Activated CD8-positive, alpha-beta memory T cell treated with anti-CD3 and anti-CD28 coated beads, Interleukin-2, amount 10 ng/mL, durations not matched to agents 7 days and 5 days (primary cell): ENCODE data around the gene CASZ1. TPM values are rescaled to one million over a fixed set of nuclear protein-coding genes. Genes with fewer than 3 reads are reported as not detected.

Experiments used
- ATAC-seq: fragments of 150-1000 bp; cut with Tn5 transposase; one replicate; pipeline ENCODE4 v1.10.0; 2021; ENCODE audit warnings: moderate library complexity
- CTCF ChIA-PET: fragments of 350-600 bp; sonication (Branson Sonifier 250); formaldehyde crosslinking; loops from one replicate; lab custom pipeline; 2021; ENCODE audit warnings: antibody characterized with exemption; lab: Charles Lee
- DNase-seq: peaks from one replicate; pipeline ENCODE4 v3.0.0-alpha.2; 2020
- H3K27ac Mint-ChIP-seq: one replicate; pipeline ENCODE4 v1.8.0; 2021; ENCODE audit warnings: mild to moderate bottlenecking, mixed read lengths
- H3K27me3 Mint-ChIP-seq: one replicate; pipeline ENCODE4 v1.8.0; 2021; ENCODE audit warnings: mixed read lengths
- H3K36me3 Mint-ChIP-seq: one replicate; pipeline ENCODE4 v1.8.0; 2021; ENCODE audit warnings: mild to moderate bottlenecking, mixed read lengths
- H3K4me1 Mint-ChIP-seq: one replicate; pipeline ENCODE4 v1.8.0; 2021; ENCODE audit warnings: mixed read lengths
- H3K4me3 Mint-ChIP-seq: one replicate; pipeline ENCODE4 v1.8.0; 2021; ENCODE audit warnings: mild to moderate bottlenecking, moderate library complexity, mixed read lengths
- H3K9me3 Mint-ChIP-seq: one replicate; pipeline ENCODE4 v1.8.0; 2022; ENCODE audit warnings: low read depth, mixed read lengths
- total RNA-seq, 2 experiments: library from RNA; stranded (reverse); gene quantifications; one replicate each; pipeline ENCODE4 v1.2.3, GENCODE V29; 2021

CASZ1 gene
- total RNA-seq, 2 experiments from 2014 or later = 8.8 to 16.3 TPM

- Mint-ChIP-seq H3K4me1 (peaks cover 3% of the 10 kb centered on the region), H3K9me3 (no peaks in the 10 kb centered on the region), H3K36me3 (no peaks in the 10 kb centered on the region), H3K27ac (no peak overlapping the region), H3K4me3 (no peak overlapping the region), H3K27me3 (peaks cover 82% of the 10 kb centered on the region)
- ATAC-seq = no peak
- no peak for DNase-seq
- CTCF ChIA-PET = interaction anchor here (0.7 kb wide), 1 partner anchor 110 kb away, joined by 3 read pairs; no protein-coding TSS in a partner anchor
Measured at GRCh38 chr1:10799726-10800125, 3.3 kb upstream of the CASZ1 start.

GRCh38 chr1:10795276-10796021 lies 997 bp downstream of the CASZ1 start:
- Mint-ChIP-seq H3K9me3 (no peaks in the 10 kb centered on the region), H3K27ac (no peak overlapping the region), H3K27me3 (peaks cover 71% of the 10 kb centered on the region), H3K36me3 (no peaks in the 10 kb centered on the region), H3K4me1 (peaks cover 12% of the 10 kb centered on the region), H3K4me3 (peak overlapping the region; percentile 71)
- no peak for ATAC-seq
- CTCF ChIA-PET = interaction anchor here (0.6 to 1.6 kb wide), 2 partner anchors 254 to 288 kb away, joined by 3 read pairs; no protein-coding TSS in a partner anchor
- no peak for DNase-seq

DNA sequence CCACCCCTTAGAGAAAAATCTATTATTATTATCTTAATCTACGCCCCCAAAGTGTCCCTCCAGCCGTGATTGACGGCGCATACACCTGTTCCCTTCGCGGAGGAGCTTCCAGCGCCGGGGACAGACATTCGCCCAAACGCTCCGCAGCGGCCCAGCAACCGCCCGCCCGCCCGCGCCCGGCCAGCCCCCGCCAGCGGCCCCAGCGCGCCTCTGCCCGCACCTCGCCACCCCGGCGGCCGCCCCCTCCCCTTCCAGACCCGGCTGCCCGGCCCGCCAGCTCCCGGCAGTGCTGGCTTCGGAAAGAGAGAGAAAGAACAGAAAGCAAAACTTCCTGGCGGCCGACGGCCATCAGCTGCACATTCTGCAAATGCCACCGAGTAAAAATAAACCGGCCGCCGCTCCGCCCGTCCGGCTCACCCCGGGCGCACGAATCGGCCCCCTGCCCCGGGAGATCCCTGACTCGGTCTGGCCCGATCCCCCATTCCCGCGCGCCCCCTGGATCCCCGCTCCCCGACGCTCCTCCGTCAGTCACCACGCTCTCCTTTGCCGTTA lies 1.6 kb downstream of the CASZ1 start:
- no peaks in the 10 kb centered on the region for H3K36me3 Mint-ChIP-seq
- peaks cover 66% of the 10 kb centered on the region for H3K27me3 Mint-ChIP-seq
- CTCF ChIA-PET = interaction anchor here (1.2 to 1.6 kb wide), 2 partner anchors 102 to 288 kb away, joined by 3 to 7 read pairs; no protein-coding TSS in a partner anchor
- no peak overlapping the region for H3K27ac Mint-ChIP-seq
- H3K4me3 Mint-ChIP-seq = peak overlapping the region; percentile 71
- DNase-seq = no peak
- ATAC-seq = peak; percentile 26
- peaks cover 12% of the 10 kb centered on the region for H3K4me1 Mint-ChIP-seq
- no peaks in the 10 kb centered on the region for H3K9me3 Mint-ChIP-seq

GRCh38 chr1:10793129-10793651 lies 3.3 kb downstream of the CASZ1 start:
- Mint-ChIP-seq H3K9me3 (no peaks in the 10 kb centered on the region), H3K4me1 (peaks cover 12% of the 10 kb centered on the region), H3K27ac (no peak overlapping the region), H3K36me3 (no peaks in the 10 kb centered on the region), H3K27me3 (peaks cover 56% of the 10 kb centered on the region), H3K4me3 (peak overlapping the region; percentile 14)
- CTCF ChIA-PET = interaction anchor here (0.6 to 0.8 kb wide), 2 partner anchors 10 to 555 kb away, joined by 3 read pairs; no protein-coding TSS in a partner anchor
- DNase-seq (no peak), ATAC-seq (no peak)

DNA sequence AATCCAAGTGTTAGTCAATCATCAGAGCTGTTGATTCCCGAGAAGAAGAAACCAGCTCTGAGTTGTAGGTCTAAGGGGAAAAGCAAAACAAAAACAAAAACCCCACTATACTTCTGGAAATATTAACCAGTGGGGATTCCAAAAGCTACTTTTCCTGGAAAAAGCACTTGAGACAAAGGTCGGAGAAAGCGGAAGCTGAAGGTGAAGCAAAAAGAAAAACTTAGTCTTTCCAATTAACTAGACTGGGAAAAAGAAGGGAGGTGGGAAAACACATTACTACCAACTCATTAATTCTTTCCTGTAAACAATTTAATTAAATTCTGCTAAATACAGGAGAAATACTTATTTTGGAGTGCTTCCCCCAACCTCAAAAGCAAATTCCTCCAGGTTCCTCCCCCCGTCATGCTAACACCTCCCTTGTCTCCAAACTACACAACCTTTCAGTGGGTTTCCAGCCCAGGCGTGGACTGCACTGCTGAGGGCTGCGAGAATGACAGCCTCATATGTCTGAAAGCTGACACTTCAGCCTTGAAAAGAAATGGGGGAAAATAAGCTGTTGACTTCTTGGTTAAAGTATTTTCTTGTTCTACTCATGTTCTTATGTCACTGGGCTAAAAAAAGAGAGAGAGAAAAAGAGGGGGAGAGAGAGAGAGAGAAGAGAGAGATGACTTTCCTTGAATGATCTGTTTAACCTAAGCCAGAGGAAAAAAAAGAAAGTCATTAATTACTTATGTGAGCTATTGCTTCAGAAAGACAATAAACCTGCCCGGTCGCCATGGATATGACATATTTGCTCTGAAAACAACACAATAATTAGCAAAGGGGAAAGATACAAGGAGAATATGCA lies 5.1 kb downstream of the CASZ1 start:
- H3K27me3 Mint-ChIP-seq = peaks cover 52% of the 10 kb centered on the region
- DNase-seq (no peak), ATAC-seq (no peak)
- no peaks in the 10 kb centered on the region for H3K36me3 Mint-ChIP-seq
- CTCF ChIA-PET = interaction anchor here (0.5 to 0.7 kb wide), 2 partner anchors 98 to 316 kb away, joined by 3 to 4 read pairs; no protein-coding TSS in a partner anchor
- H3K9me3 Mint-ChIP-seq = no peaks in the 10 kb centered on the region
- H3K4me1 Mint-ChIP-seq = peaks cover 12% of the 10 kb centered on the region
- no peak overlapping the region for H3K4me3 Mint-ChIP-seq
- H3K27ac Mint-ChIP-seq = no peak overlapping the region

DNA sequence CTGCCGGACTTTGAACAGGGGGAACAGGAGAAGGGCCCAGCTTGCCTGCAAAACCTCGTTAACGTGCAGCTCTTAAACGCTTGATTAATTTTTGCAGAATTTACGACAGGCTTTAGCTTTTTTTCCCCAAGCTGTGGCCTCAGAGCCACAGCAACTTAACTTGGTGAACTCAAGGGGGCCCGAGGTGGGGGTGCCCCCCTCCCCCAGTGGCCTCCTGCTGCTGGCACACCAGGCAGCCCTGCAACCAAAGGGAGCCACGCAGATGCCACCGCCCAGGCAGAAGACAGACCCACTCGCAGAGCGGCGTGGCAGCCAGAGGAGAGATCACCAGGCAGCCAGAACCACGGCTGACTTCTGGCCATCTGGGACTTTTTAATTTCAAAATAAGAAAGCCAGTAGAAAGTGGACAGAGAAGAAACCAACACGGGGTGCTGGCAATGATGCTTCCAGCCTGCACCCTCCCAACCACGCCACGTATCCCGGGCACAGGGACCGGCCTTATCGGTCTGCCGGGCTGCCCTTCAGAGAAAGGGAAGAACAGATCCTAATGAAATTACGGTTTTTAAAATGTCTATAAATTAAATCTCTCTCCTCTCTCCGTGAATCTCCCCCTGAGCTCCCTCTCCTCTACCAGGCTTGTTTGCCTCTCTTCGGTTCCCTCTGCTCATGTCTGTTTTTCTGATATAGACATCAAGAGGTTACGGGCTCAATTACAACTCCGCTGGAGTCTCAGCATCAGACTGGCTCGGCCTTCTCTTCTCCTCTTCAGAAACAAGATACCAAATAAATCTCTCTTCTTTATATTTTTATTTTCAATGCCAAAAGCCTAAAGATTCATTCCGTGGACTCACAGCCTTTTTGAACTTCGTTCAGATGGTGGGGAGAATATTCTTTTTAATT lies 6.4 kb downstream of the CASZ1 start:
- no peak overlapping the region for H3K27ac Mint-ChIP-seq
- no peaks in the 10 kb centered on the region for H3K9me3 Mint-ChIP-seq
- H3K4me3 Mint-ChIP-seq = no peak overlapping the region
- ATAC-seq (no peak), DNase-seq (no peak)
- H3K27me3 Mint-ChIP-seq = peaks cover 48% of the 10 kb centered on the region
- H3K36me3 Mint-ChIP-seq = no peaks in the 10 kb centered on the region
- CTCF ChIA-PET = no interaction called here
- peaks cover 9% of the 10 kb centered on the region for H3K4me1 Mint-ChIP-seq

- Mint-ChIP-seq H3K27ac (no peak overlapping the region), H3K36me3 (no peaks in the 10 kb centered on the region), H3K4me3 (no peak overlapping the region), H3K9me3 (no peaks in the 10 kb centered on the region), H3K4me1 (peaks cover 7% of the 10 kb centered on the region), H3K27me3 (peaks cover 43% of the 10 kb centered on the region)
- no peak for DNase-seq
- ATAC-seq = no peak
- CTCF ChIA-PET = no interaction called here
Measured at GRCh38 chr1:10789047-10789791, 7.2 kb downstream of the CASZ1 start.

- peaks cover 4% of the 10 kb centered on the region for H3K4me1 Mint-ChIP-seq
- no peak overlapping the region for H3K4me3 Mint-ChIP-seq
- no peaks in the 10 kb centered on the region for H3K9me3 Mint-ChIP-seq
- no peak for DNase-seq
- CTCF ChIA-PET = no interaction called here
- H3K36me3 Mint-ChIP-seq = no peaks in the 10 kb centered on the region
- H3K27me3 Mint-ChIP-seq = peaks cover 43% of the 10 kb centered on the region
- no peak overlapping the region for H3K27ac Mint-ChIP-seq
- no peak for ATAC-seq
Measured at GRCh38 chr1:10788592-10789006, 7.8 kb downstream of the CASZ1 start.

DNA sequence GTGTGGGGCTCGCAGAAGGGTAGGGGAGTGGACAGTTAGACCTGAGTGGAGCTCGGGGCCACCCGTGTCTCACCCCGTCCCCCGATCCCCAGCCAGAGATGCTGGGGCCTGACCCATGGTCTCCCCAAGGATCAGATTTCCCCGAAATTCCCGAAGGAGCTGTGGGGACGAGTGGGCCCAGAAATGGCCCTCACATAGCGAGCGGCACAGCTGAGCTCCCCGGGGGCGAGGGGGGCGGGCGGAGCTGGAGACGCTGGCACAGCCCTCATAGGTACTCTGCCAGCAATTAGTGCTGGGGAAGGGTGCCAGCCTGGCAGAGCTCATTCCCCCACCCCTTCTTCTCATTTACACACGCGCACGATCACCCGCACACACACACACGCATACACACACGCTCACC lies 9.2 kb downstream of the CASZ1 start:
- Mint-ChIP-seq H3K4me1 (no peaks in the 10 kb centered on the region), H3K9me3 (no peaks in the 10 kb centered on the region), H3K27ac (no peak overlapping the region), H3K27me3 (peaks cover 31% of the 10 kb centered on the region), H3K4me3 (no peak overlapping the region), H3K36me3 (no peaks in the 10 kb centered on the region)
- no peak for ATAC-seq
- CTCF ChIA-PET = no interaction called here
- DNase-seq = no peak

- H3K4me1 Mint-ChIP-seq = no peaks in the 10 kb centered on the region
- no peaks in the 10 kb centered on the region for H3K36me3 Mint-ChIP-seq
- ATAC-seq = no peak
- no peak overlapping the region for H3K4me3 Mint-ChIP-seq
- no peak for DNase-seq
- CTCF ChIA-PET = interaction anchor here (0.6 kb wide), 1 partner anchor 61 kb away, joined by 3 read pairs; no protein-coding TSS in a partner anchor
- H3K27me3 Mint-ChIP-seq = peaks cover 30% of the 10 kb centered on the region
- no peak overlapping the region for H3K27ac Mint-ChIP-seq
- no peaks in the 10 kb centered on the region for H3K9me3 Mint-ChIP-seq
Measured at GRCh38 chr1:10785728-10786638, 10.5 kb downstream of the CASZ1 start.

DNA sequence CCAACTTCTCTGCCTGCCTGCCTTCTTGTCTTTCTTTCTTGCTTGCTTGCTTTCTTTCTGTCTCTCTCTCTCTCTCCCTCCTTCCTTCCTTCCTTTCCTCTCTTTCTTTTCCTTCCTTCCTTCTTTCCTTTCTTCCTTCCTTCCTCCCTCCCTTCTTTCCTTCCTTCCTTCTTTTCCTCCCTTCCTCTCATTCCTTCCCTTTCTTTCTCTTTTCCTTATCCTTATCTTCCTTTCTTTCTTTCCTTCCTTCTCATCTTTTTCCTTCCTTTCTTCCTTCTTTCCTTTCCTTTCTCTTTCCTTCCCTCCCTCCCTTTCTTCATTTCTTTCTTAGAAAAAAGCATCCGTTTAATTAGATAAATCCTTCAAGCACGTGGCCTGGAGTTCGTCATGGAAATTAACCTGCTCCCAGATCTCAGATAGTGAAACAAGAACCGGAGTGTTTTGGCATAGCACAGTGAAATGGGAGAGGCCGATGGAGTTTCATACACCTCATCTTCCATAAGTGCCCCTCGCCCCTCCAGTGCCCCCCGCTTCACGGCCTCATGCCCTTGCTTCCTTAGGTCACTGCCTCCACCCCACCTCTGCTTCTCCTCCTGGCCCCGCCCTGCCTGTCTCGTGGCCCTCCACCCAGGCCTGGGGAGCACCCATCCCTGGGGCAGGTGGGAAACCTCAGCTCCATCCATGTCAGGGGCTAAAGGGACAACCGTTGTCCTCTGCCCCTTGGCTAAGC lies 11.3 kb downstream of the CASZ1 start:
- H3K27me3 Mint-ChIP-seq = peaks cover 30% of the 10 kb centered on the region
- ATAC-seq = no peak
- DNase-seq = no peak
- H3K4me3 Mint-ChIP-seq = no peak overlapping the region
- H3K4me1 Mint-ChIP-seq = no peaks in the 10 kb centered on the region
- no peaks in the 10 kb centered on the region for H3K9me3 Mint-ChIP-seq
- H3K27ac Mint-ChIP-seq = no peak overlapping the region
- no peaks in the 10 kb centered on the region for H3K36me3 Mint-ChIP-seq
- CTCF ChIA-PET = no interaction called here
